ENCODE data around the gene CCDC78.

Gene CCDC78

DNA sequence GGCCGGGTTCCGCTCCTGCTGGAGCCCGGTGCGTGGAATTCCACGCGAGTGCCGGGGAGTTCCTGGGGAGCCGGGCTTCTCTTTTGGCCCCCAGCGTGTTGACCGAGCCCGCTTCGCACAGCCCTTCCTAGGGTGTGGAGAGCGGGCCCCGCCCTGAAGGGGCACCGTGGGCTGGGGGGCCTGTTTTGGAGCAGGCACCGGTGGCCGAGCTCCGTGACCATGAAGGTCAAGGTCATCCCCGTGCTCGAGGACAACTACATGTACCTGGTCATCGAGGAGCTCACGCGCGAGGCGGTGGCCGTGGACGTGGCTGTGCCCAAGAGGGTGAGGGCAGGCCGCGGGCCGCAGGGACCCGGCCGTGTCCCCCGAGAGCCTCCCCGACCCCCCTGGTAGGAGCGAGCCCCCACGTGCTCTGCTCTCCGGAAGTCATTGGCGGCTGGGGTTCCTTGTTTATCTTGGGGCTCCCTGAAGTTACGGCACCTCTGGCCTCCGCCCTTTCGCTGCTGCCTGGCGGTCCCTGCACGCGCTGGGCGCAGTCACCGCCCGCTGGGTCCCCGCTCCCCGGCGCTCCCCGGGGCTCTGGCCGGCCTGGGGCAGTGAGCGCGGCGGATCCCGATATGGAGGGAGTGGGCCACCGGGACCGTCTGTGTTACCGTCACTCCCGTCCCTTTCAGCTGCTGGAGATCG is 1.2 kb upstream of the CCDC78 start:
- Histone ChIP-seq H3K4me3 (ENCODE audit: low read depth, low read length) (peak overlapping the region; percentile 83), H3K4me1 (peaks cover 9% of the 10 kb centered on the region), H3K27me3 (ENCODE audit: control insufficient read depth, insufficient read depth, low read length) (no peaks in the 10 kb centered on the region), H3K36me3 (ENCODE audit: control insufficient read depth, insufficient read depth, low read length) (no peaks in the 10 kb centered on the region), H3K27ac (no peak overlapping the region), H3K79me2 (no peaks in the 10 kb centered on the region), H3K4me2 (ENCODE audit: low read length) (peak overlapping the region; percentile 98), H3K9ac (no peak overlapping the region), H3K9me3 (ENCODE audit: control insufficient read depth, low read length) (no peaks in the 10 kb centered on the region), H2AFZ (peak overlapping the region; percentile 48)
- TF ChIP-seq, protein P1, sequence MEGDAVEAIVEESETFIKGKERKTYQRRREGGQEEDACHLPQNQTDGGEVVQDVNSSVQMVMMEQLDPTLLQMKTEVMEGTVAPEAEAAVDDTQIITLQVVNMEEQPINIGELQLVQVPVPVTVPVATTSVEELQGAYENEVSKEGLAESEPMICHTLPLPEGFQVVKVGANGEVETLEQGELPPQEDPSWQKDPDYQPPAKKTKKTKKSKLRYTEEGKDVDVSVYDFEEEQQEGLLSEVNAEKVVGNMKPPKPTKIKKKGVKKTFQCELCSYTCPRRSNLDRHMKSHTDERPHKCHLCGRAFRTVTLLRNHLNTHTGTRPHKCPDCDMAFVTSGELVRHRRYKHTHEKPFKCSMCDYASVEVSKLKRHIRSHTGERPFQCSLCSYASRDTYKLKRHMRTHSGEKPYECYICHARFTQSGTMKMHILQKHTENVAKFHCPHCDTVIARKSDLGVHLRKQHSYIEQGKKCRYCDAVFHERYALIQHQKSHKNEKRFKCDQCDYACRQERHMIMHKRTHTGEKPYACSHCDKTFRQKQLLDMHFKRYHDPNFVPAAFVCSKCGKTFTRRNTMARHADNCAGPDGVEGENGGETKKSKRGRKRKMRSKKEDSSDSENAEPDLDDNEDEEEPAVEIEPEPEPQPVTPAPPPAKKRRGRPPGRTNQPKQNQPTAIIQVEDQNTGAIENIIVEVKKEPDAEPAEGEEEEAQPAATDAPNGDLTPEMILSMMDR (IDR thresholded peaks at IDR 0.05), result no peak

DNA sequence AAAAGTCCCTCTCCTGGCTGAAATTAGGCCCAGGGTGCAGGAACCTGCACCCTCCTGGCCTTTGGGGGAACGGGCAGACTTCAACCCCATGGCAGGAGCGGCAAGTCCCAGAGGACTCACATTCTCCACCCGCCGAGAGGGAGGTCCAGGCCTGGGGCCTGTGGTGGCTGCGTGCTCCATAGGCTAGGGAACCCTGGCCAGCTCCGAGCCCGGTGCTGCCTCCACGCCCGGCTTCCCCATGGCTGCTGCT is 130 bp downstream of the CCDC78 start:
- no peaks in the 10 kb centered on the region for H3K27me3 ChIP-seq (ENCODE audit: control insufficient read depth, insufficient read depth, low read length)
- peak overlapping the region; percentile 58 for H2AFZ ChIP-seq
- peak overlapping the region; percentile 35 for H3K4me3 ChIP-seq (ENCODE audit: low read depth, low read length)
- H3K4me1 ChIP-seq, result peaks cover 9% of the 10 kb centered on the region
- TF ChIP-seq, protein P1 (IDR thresholded peaks at IDR 0.05), result no peak
- H3K9me3 ChIP-seq (ENCODE audit: control insufficient read depth, low read length), result no peaks in the 10 kb centered on the region
- peak overlapping the region; percentile 62 for H3K4me2 ChIP-seq (ENCODE audit: low read length)
- no peaks in the 10 kb centered on the region for H3K79me2 ChIP-seq
- no peak overlapping the region for H3K9ac ChIP-seq
- no peaks in the 10 kb centered on the region for H3K36me3 ChIP-seq (ENCODE audit: control insufficient read depth, insufficient read depth, low read length)
- no peak overlapping the region for H3K27ac ChIP-seq

DNA sequence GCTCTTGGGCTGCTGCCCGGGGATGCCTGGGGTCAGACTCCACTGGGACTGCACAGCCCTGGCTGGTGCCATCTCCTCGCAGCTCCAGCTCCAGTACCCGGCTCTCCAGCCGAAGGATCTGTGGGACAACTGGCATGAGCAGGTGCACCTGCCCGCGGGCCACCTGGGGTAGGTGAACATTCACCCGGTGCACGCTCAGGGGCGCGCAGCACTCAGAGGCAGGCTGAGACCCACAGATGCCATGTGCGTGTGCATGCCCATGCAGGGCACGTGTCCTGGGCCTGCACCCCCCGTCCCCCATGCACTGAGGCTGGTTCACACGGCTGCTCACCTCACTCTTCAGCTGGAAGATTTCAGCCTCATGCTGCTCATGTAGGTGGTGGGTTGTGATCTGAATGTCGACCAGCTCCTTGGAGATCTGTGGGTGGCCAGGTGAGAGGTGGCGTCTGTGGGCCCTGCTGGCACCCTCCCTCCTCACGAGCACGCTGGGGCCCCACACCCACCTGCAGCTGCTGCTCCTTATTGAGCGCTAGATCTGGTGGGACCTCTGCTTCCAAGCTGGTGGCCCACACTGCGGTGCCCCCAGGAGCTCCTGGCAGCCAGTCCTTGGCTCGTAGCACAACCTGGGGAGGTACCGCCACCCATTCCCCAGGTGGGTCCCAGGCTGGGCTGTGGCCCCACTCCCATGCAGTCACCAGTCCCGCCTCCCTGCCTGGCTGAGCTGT is 618 bp downstream of the CCDC78 start:
- TF ChIP-seq, protein P1 (IDR thresholded peaks at IDR 0.05), result no peak
- H3K79me2 ChIP-seq, result no peaks in the 10 kb centered on the region
- no peak overlapping the region for H3K4me3 ChIP-seq (ENCODE audit: low read depth, low read length)
- no peaks in the 10 kb centered on the region for H3K27me3 ChIP-seq (ENCODE audit: control insufficient read depth, insufficient read depth, low read length)
- no peak overlapping the region for H3K9ac ChIP-seq
- peaks cover 9% of the 10 kb centered on the region for H3K4me1 ChIP-seq
- H2AFZ ChIP-seq, result no peak overlapping the region
- H3K36me3 ChIP-seq (ENCODE audit: control insufficient read depth, insufficient read depth, low read length), result no peaks in the 10 kb centered on the region
- no peaks in the 10 kb centered on the region for H3K9me3 ChIP-seq (ENCODE audit: control insufficient read depth, low read length)
- H3K27ac ChIP-seq, result no peak overlapping the region
- no peak overlapping the region for H3K4me2 ChIP-seq (ENCODE audit: low read length)

DNA sequence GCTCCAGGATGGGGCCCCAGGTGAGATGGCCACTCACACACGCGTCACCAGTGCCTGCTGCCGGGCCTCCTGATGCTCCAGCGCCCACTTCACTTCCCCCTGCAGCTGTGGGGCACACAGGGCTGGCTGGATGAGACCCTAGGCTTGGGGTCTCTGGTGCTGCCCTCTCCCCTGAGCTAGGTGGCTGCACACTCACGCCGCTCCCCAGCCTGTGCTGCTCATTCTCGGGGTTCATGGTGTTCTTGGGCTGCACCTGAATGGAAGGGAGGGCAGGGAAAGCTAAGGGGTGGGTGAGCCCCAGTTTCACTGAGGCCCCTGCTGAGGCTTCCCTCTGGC is 1.2 kb downstream of the CCDC78 start:
- H3K79me2 ChIP-seq, result no peaks in the 10 kb centered on the region
- no peaks in the 10 kb centered on the region for H3K27me3 ChIP-seq (ENCODE audit: control insufficient read depth, insufficient read depth, low read length)
- TF ChIP-seq, protein P1 (IDR thresholded peaks at IDR 0.05), result no peak
- H3K4me2 ChIP-seq (ENCODE audit: low read length), result no peak overlapping the region
- no peak overlapping the region for H3K4me3 ChIP-seq (ENCODE audit: low read depth, low read length)
- H3K4me1 ChIP-seq, result peaks cover 10% of the 10 kb centered on the region
- H2AFZ ChIP-seq, result no peak overlapping the region
- no peak overlapping the region for H3K9ac ChIP-seq
- no peaks in the 10 kb centered on the region for H3K9me3 ChIP-seq (ENCODE audit: control insufficient read depth, low read length)
- no peaks in the 10 kb centered on the region for H3K36me3 ChIP-seq (ENCODE audit: control insufficient read depth, insufficient read depth, low read length)
- H3K27ac ChIP-seq, result no peak overlapping the region

Data from parathyroid adenoma (tissue), 2 donors.